GM12875 (cell line): ENCODE data around the gene MS4A3.
"Not testable (repeated sequence)": the region's sequence is repeated elsewhere in the genome, so short reads cannot be mapped to it uniquely, and the experiment has no call there.

Experiments
- H3K4me3 ChIP-seq: one replicate; pipeline ENCODE4 v1.5.1; 2011; ENCODE audit warnings: low read depth, low read length, control low read depth
- CTCF ChIP-seq: IDR thresholded peaks from 2 replicates; pipeline ENCODE4 v1.5.1; 2011; ENCODE audit warnings: low read depth, mild to moderate bottlenecking, control low read depth, inconsistent platforms, low read length, moderate library complexity, borderline replicate concordance; ENCODE audit not compliant: insufficient read depth

Gene MS4A3

GRCh38 chr11:60059052-60059451 lies 2.6 kb downstream of the MS4A3 start:
- H3K4me3 ChIP-seq = no peak overlapping the region
- no peak for TF ChIP-seq CTCF

- no peak for TF ChIP-seq CTCF
- H3K4me3 ChIP-seq = no peak overlapping the region
Measured at GRCh38 chr11:60059521-60060240, 3.2 kb downstream of the MS4A3 start.

- no peak overlapping the region for H3K4me3 ChIP-seq
- TF ChIP-seq CTCF = no peak
Measured at GRCh38 chr11:60064111-60064510, 7.6 kb downstream of the MS4A3 start.

- H3K4me3 ChIP-seq = no peak overlapping the region
- no peak for TF ChIP-seq CTCF
Measured at GRCh38 chr11:60065801-60066200, 9.3 kb downstream of the MS4A3 start.

GRCh38 chr11:60069450-60069849 lies 13.0 kb downstream of the MS4A3 start:
- no peak overlapping the region for H3K4me3 ChIP-seq
- no peak for TF ChIP-seq CTCF

- not testable (repeated sequence) for H3K4me3 ChIP-seq
Measured at GRCh38 chr11:60071644-60072043, 15.2 kb downstream of the MS4A3 start.

GRCh38 chr11:60077216-60077817 lies 20.9 kb downstream of the MS4A3 start:
- H3K4me3 ChIP-seq = no peak overlapping the region
- no peak for TF ChIP-seq CTCF
